Activated CD8-positive, alpha-beta T cell treated with anti-CD3 and anti-CD28 coated beads, Interleukin-2, amount 10 ng/mL, durations not matched to agents 7 days and 5 days (primary cell): ENCODE results near the gene CUL2. TPM values are rescaled to one million over a fixed set of nuclear protein-coding genes. Genes with fewer than 3 reads are reported as not detected.

Source experiments
- ATAC-seq: fragments of 150-1000 bp; cut with Tn5 transposase; one replicate; pipeline ENCODE4 v1.10.0; 2021; ENCODE audit warnings: moderate library complexity
- CTCF ChIA-PET: fragments of 350-600 bp; sonication (Branson Sonifier 250); formaldehyde crosslinking; loops from one replicate; lab custom pipeline; 2021; ENCODE audit warnings: antibody characterized with exemption; lab: Charles Lee
- POLR2A ChIA-PET: fragments of 350-600 bp; sonication (Branson Sonifier 250); formaldehyde crosslinking; loops from one replicate; lab custom pipeline; 2021; ENCODE audit warnings: antibody characterized with exemption; lab: Charles Lee
- DNase-seq: peaks from one replicate; pipeline ENCODE4 v3.0.0-alpha.2; 2020
- H3K27ac Mint-ChIP-seq: one replicate; pipeline ENCODE4 v1.8.0; 2021; ENCODE audit warnings: mild to moderate bottlenecking, mixed read lengths
- H3K27me3 Mint-ChIP-seq: one replicate; pipeline ENCODE4 v1.8.0; 2021; ENCODE audit warnings: low read depth, mixed read lengths
- H3K36me3 Mint-ChIP-seq: one replicate; pipeline ENCODE4 v1.8.0; 2021; ENCODE audit warnings: low read depth, mixed read lengths
- H3K4me1 Mint-ChIP-seq: one replicate; pipeline ENCODE4 v1.8.0; 2021; ENCODE audit warnings: low read depth, mixed read lengths
- H3K4me3 Mint-ChIP-seq: one replicate; pipeline ENCODE4 v1.8.0; 2021; ENCODE audit warnings: mild to moderate bottlenecking, mixed read lengths
- H3K9me3 Mint-ChIP-seq: one replicate; pipeline ENCODE4 v1.8.0; 2022; ENCODE audit warnings: mixed read lengths; ENCODE audit not compliant: insufficient read depth
- total RNA-seq, 2 experiments: library from RNA; stranded (reverse); gene quantifications; one replicate each; pipeline ENCODE4 v1.2.3, GENCODE V29; 2021

The CUL2 gene
- total RNA-seq = 10 to 100 TPM; 33.8 to 38.7 TPM

- H3K4me3 Mint-ChIP-seq = peak within 1 kb of the TSS; percentile 96
- H3K4me1 Mint-ChIP-seq = peaks cover 43% of the 10 kb centered on the region
- peaks cover 13% of the 10 kb centered on the region for H3K36me3 Mint-ChIP-seq
- no peaks in the 10 kb centered on the region for H3K9me3 Mint-ChIP-seq
- ATAC-seq = peak; percentile 96
- ChIA-PET CTCF (interaction anchor here (0.9 to 1.5 kb wide), 5 partner anchors 28 to 127 kb away, joined by 3 to 7 read pairs (median 4); no protein-coding TSS in a partner anchor), POLR2A (interaction anchor here (0.7 to 2.6 kb wide), 3 partner anchors 36 to 105 kb away, joined by 3 to 18 read pairs (median 6); partner anchors contain the start of gene CREM)
- DNase-seq = peak; percentile 93
- peaks cover 5% of the 10 kb centered on the region for H3K27me3 Mint-ChIP-seq
- peak within 1 kb of the TSS; percentile 97 for H3K27ac Mint-ChIP-seq
These were observed at the start of gene CUL2 for GRCh38 chr10:35090162-35090954. CUL2 (minus strand) TSS chr10:35090341; CDS start chr10:35071317, 19,024 bp downstream.

- CTCF ChIA-PET = interaction anchor here (1.4 kb wide), 1 partner anchor 59 kb away, joined by 8 read pairs; no protein-coding TSS in a partner anchor
- DNase-seq = no peak
- peaks cover 6% of the 10 kb centered on the region for H3K36me3 Mint-ChIP-seq
- H3K9me3 Mint-ChIP-seq = no peaks in the 10 kb centered on the region
- no peaks in the 10 kb centered on the region for H3K27me3 Mint-ChIP-seq
- peak; percentile 35 for ATAC-seq
- POLR2A ChIA-PET = interaction anchor here (1.4 to 1.9 kb wide), 3 partner anchors 9 to 59 kb away, joined by 6 to 9 read pairs (median 9); partner anchors contain the start of gene CREM
- H3K4me3 Mint-ChIP-seq = peak overlapping the region; percentile 61
- H3K27ac Mint-ChIP-seq = peak overlapping the region; percentile 89
- peaks cover 49% of the 10 kb centered on the region for H3K4me1 Mint-ChIP-seq
These were observed 46.2 kb upstream of the CUL2 start for GRCh38 chr10:35136263-35136815.

- Mint-ChIP-seq H3K4me3 (peak overlapping the region; percentile 61), H3K27me3 (no peaks in the 10 kb centered on the region), H3K4me1 (peaks cover 52% of the 10 kb centered on the region), H3K36me3 (peaks cover 6% of the 10 kb centered on the region), H3K9me3 (no peaks in the 10 kb centered on the region), H3K27ac (peak overlapping the region; percentile 89)
- ChIA-PET CTCF (interaction anchor here (2.5 to 20.9 kb wide), 2 partner anchors 60 to 81 kb away, joined by 10 to 323 read pairs; no protein-coding TSS in a partner anchor), POLR2A (interaction anchor here (1.9 kb wide), 1 partner anchor 14 kb away, joined by 9 read pairs; no protein-coding TSS in a partner anchor)
- peak; percentile 28 for ATAC-seq
- DNase-seq = peak; percentile 38
These were observed 45.7 kb upstream of the CUL2 start for GRCh38 chr10:35135861-35136260.

- peak overlapping the region; percentile 84 for H3K27ac Mint-ChIP-seq
- no peak for ATAC-seq
- no peak overlapping the region for H3K4me3 Mint-ChIP-seq
- H3K36me3 Mint-ChIP-seq = peaks cover 14% of the 10 kb centered on the region
- CTCF ChIA-PET = interaction anchor here (0.9 to 20.9 kb wide), 6 partner anchors 10 to 84 kb away, joined by 4 to 323 read pairs (median 8); no protein-coding TSS in a partner anchor
- DNase-seq = no peak
- POLR2A ChIA-PET = interaction anchor here (1.0 to 4.6 kb wide), 3 partner anchors 10 to 62 kb away, joined by 3 to 42 read pairs (median 14); no protein-coding TSS in a partner anchor
- no peaks in the 10 kb centered on the region for H3K27me3 Mint-ChIP-seq
- H3K9me3 Mint-ChIP-seq = no peaks in the 10 kb centered on the region
- peaks cover 71% of the 10 kb centered on the region for H3K4me1 Mint-ChIP-seq
These were observed 43.4 kb upstream of the CUL2 start for GRCh38 chr10:35133586-35133985.

GRCh38 chr10:35132727-35133126, 42.6 kb upstream of the CUL2 start:
- Mint-ChIP-seq H3K9me3 (no peaks in the 10 kb centered on the region), H3K36me3 (peaks cover 18% of the 10 kb centered on the region), H3K4me3 (peak overlapping the region; percentile 59), H3K27ac (peak overlapping the region; percentile 84), H3K27me3 (no peaks in the 10 kb centered on the region), H3K4me1 (peaks cover 74% of the 10 kb centered on the region)
- CTCF ChIA-PET = interaction anchor here (1.0 to 20.9 kb wide), 6 partner anchors 10 to 87 kb away, joined by 3 to 323 read pairs (median 8); no protein-coding TSS in a partner anchor
- POLR2A ChIA-PET = interaction anchor here (1.0 to 4.6 kb wide), 3 partner anchors 9 to 63 kb away, joined by 3 to 42 read pairs (median 14); no protein-coding TSS in a partner anchor
- ATAC-seq (no peak), DNase-seq (no peak)

- Mint-ChIP-seq H3K27me3 (no peaks in the 10 kb centered on the region), H3K9me3 (no peaks in the 10 kb centered on the region), H3K27ac (peak overlapping the region; percentile 58), H3K4me3 (peak overlapping the region; percentile 54), H3K4me1 (peaks cover 66% of the 10 kb centered on the region), H3K36me3 (peaks cover 18% of the 10 kb centered on the region)
- no peak for DNase-seq
- POLR2A ChIA-PET = interaction anchor here (6.5 kb wide), 1 partner anchor 65 kb away, joined by 201 read pairs; no protein-coding TSS in a partner anchor
- CTCF ChIA-PET = interaction anchor here (3.6 to 20.9 kb wide), 2 partner anchors 19 to 65 kb away, joined by 14 to 323 read pairs; no protein-coding TSS in a partner anchor
- no peak for ATAC-seq
These were observed 40.5 kb upstream of the CUL2 start for GRCh38 chr10:35130663-35131062.

- peaks cover 74% of the 10 kb centered on the region for H3K4me1 Mint-ChIP-seq
- POLR2A ChIA-PET = interaction anchor here (1.2 to 6.5 kb wide), 4 partner anchors 22 to 80 kb away, joined by 3 to 201 read pairs (median 32); no protein-coding TSS in a partner anchor
- peak overlapping the region; percentile 86 for H3K4me3 Mint-ChIP-seq
- H3K9me3 Mint-ChIP-seq = no peaks in the 10 kb centered on the region
- no peak for ATAC-seq
- peaks cover 18% of the 10 kb centered on the region for H3K36me3 Mint-ChIP-seq
- no peaks in the 10 kb centered on the region for H3K27me3 Mint-ChIP-seq
- DNase-seq = no peak
- H3K27ac Mint-ChIP-seq = peak overlapping the region; percentile 93
- CTCF ChIA-PET = interaction anchor here (1.2 to 20.9 kb wide), 5 partner anchors 21 to 88 kb away, joined by 3 to 346 read pairs (median 7); no protein-coding TSS in a partner anchor
These were observed 39.1 kb upstream of the CUL2 start for GRCh38 chr10:35129185-35129674.

GRCh38 chr10:35127289-35127891, 37.2 kb upstream of the CUL2 start:
- H3K9me3 Mint-ChIP-seq = no peaks in the 10 kb centered on the region
- peaks cover 60% of the 10 kb centered on the region for H3K4me1 Mint-ChIP-seq
- H3K4me3 Mint-ChIP-seq = peak overlapping the region; percentile 86
- CTCF ChIA-PET = interaction anchor here (1.4 to 20.9 kb wide), 13 partner anchors 21 to 90 kb away, joined by 3 to 346 read pairs (median 9); no protein-coding TSS in a partner anchor
- peak overlapping the region; percentile 93 for H3K27ac Mint-ChIP-seq
- POLR2A ChIA-PET = interaction anchor here (0.6 to 6.5 kb wide), 15 partner anchors 10 to 88 kb away, joined by 3 to 201 read pairs (median 17); partner anchors contain the start of gene CUL2
- ATAC-seq (peak; percentile 16), DNase-seq (peak; percentile 62)
- peaks cover 15% of the 10 kb centered on the region for H3K36me3 Mint-ChIP-seq
- no peaks in the 10 kb centered on the region for H3K27me3 Mint-ChIP-seq

- no peaks in the 10 kb centered on the region for H3K9me3 Mint-ChIP-seq
- ATAC-seq (peak; percentile 82), DNase-seq (peak; percentile 100)
- no peaks in the 10 kb centered on the region for H3K27me3 Mint-ChIP-seq
- peak within 1 kb of the TSS; percentile 86 for H3K4me3 Mint-ChIP-seq
- peaks cover 15% of the 10 kb centered on the region for H3K36me3 Mint-ChIP-seq
- peaks cover 53% of the 10 kb centered on the region for H3K4me1 Mint-ChIP-seq
- POLR2A ChIA-PET = interaction anchor here (0.6 to 6.5 kb wide), 26 partner anchors 8 to 227 kb away, joined by 3 to 201 read pairs (median 4); partner anchors contain the start of gene CUL2
- CTCF ChIA-PET = interaction anchor here (0.6 to 20.9 kb wide), 24 partner anchors 8 to 132 kb away, joined by 3 to 346 read pairs (median 5); no protein-coding TSS in a partner anchor
- H3K27ac Mint-ChIP-seq = peak within 1 kb of the TSS; percentile 93
These were observed 36.6 kb upstream of the CUL2 start, which contains the start of gene CREM for GRCh38 chr10:35126530-35127288. CREM (plus strand) TSS chr10:35126846; CDS start chr10:35137836, 10,990 bp downstream.
